Vagina (tissue), 2 donors: Measurements from ENCODE around the gene SPC25.

Source experiments
- POLR2A ChIP-seq, 2 donors: fragments of 450-650 bp; IDR thresholded peaks; one replicate each; pipeline ENCODE4 v1.6.1; 2017; ENCODE audit warnings: antibody characterized with exemption in 2 of 2, mild to moderate bottlenecking in 2 of 2, moderate library complexity in 2 of 2
- TF ChIP-seq, protein P1 (sequence below), 3 experiments: fragments of 450-650 bp in 2 of 3; fragments of 200-600 bp in 1 of 3; sonication (generic) in 1 of 3; IDR thresholded peaks; one replicate each; pipeline ENCODE4 v1.5.1; 2017 to 2019; ENCODE audit warnings: antibody characterized with exemption in 3 of 3, mild to moderate bottlenecking in 2 of 3, moderate library complexity in 2 of 3

- TF ChIP-seq, protein P1, sequence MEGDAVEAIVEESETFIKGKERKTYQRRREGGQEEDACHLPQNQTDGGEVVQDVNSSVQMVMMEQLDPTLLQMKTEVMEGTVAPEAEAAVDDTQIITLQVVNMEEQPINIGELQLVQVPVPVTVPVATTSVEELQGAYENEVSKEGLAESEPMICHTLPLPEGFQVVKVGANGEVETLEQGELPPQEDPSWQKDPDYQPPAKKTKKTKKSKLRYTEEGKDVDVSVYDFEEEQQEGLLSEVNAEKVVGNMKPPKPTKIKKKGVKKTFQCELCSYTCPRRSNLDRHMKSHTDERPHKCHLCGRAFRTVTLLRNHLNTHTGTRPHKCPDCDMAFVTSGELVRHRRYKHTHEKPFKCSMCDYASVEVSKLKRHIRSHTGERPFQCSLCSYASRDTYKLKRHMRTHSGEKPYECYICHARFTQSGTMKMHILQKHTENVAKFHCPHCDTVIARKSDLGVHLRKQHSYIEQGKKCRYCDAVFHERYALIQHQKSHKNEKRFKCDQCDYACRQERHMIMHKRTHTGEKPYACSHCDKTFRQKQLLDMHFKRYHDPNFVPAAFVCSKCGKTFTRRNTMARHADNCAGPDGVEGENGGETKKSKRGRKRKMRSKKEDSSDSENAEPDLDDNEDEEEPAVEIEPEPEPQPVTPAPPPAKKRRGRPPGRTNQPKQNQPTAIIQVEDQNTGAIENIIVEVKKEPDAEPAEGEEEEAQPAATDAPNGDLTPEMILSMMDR (IDR thresholded peaks at IDR 0.05), result no peak
- TF ChIP-seq POLR2A (IDR thresholded peaks at IDR 0.05), result no peak
Measured at GRCh38 chr2:168821992-168822391, 68.2 kb downstream of the SPC25 start.
